ENCODE results near the gene ASCL2.
"Not testable (repeated sequence)": the region's sequence is repeated elsewhere in the genome, so short reads cannot be mapped to it uniquely, and the experiment has no call there.

The ASCL2 gene

GRCh38 chr11:2240834-2241233, 29.6 kb downstream of the ASCL2 start:
- Histone ChIP-seq H3K4me3 (ENCODE audit: low read length) (no peak overlapping the region), H3K36me3 (ENCODE audit: insufficient read depth, low read depth, low read length) (no peaks in the 10 kb centered on the region), H3K27ac (ENCODE audit: low read length) (no peak overlapping the region), H3K27me3 (ENCODE audit: insufficient read depth, low read length) (no peaks in the 10 kb centered on the region), H3K4me1 (ENCODE audit: insufficient read depth, low read length) (no peaks in the 10 kb centered on the region), H3K9me3 (ENCODE audit: insufficient read depth, low read depth, low read length) (peaks cover 2% of the 10 kb centered on the region; the same call in 1 of the 2 replicates), H3K9ac (ENCODE audit: low read depth, low read length) (no peak overlapping the region)

DNA sequence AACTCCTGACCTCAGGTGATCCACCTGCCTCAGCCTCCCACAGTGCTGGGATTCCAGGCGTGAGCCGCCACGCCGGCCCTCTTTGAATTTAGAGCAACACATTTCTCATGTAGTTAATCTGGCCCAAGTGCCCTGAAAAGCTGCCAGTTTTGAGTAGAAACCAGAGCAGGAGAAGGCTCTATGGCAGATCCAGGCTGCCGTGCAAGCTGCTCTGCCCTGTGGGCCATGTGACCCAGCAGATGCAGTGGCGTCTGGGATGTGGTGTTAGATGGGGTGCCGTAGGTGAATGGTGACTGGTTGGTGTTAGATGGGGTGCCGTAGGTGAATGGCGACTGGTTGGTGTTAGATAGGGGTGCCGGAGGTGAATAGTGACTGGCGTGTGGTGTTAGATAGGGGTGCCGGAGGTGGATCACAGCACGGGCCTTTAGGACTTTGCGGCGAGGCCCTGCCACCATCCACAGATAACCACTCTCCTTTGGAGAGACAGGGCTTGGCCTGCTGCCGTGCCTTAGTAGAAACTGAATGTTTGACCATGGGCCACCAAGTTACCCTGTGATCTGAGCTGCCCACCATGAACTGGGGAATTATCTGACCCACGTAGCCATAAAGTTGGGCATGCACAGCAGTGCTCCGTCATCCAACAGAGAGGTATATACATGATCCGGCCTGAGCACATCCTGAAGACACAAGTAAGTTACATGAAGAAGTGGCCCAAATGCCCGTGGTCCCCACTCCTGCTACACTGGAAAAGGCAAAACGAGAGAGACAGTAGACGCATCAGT, 32.7 kb downstream of the ASCL2 start:
- Histone ChIP-seq H3K4me1 (ENCODE audit: insufficient read depth, low read length) (0 out of 2 replicates have a peak, but pooled peaks cover 4% of the 10 kb centered on the region), H3K36me3 (ENCODE audit: insufficient read depth, low read depth, low read length) (no peaks in the 10 kb centered on the region), H3K9me3 (ENCODE audit: insufficient read depth, low read depth, low read length) (peaks cover under 1% of the 10 kb centered on the region; the same call in 1 of the 2 replicates), H3K27me3 (ENCODE audit: insufficient read depth, low read length) (no peaks in the 10 kb centered on the region; the same call in 1 of the 2 replicates), H3K9ac (ENCODE audit: low read depth, low read length) (no peak overlapping the region), H3K27ac (ENCODE audit: low read length) (no peak overlapping the region), H3K4me3 (ENCODE audit: low read length) (no peak overlapping the region)

DNA sequence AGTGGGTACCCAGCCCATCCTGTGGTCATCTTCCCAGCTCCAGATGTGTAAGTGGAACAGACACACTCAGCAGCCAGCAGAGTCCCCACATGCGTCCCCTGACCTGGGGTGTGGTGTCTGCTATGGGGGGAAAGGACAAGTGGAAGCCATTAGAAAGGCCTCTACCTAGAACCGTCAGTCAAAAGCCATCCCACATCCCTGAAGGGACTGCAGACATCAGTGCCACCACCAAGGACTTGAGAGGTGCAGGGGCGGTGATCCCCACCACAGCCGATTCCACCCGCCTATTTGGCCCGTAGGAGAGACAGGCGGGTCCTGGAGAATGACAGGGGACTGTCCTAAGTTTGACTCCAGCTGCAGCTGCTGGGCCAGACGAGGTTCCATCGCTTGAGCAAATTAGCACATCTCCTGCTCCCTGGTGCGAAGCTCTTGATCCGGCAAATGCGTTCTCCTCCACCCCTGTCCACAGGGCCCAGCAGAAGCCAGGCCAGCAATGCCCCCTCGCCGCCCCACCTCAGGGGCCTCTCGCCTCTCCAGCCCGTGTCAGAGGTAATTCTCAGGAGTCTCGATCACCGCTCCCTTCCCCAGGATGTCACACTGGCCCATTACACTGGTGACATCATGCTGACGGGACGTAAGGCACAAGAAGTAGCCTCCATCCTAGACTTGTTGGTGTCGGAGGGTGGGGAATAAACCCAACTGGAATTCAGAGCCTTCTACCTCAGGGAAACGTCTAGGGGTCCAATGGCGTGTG, 33.8 kb downstream of the ASCL2 start:
- H3K36me3 ChIP-seq (ENCODE audit: insufficient read depth, low read depth, low read length); H3K4me3 ChIP-seq (ENCODE audit: low read length); H3K4me1 ChIP-seq (ENCODE audit: insufficient read depth, low read length); H3K27me3 ChIP-seq (ENCODE audit: insufficient read depth, low read length); H3K9ac ChIP-seq (ENCODE audit: low read depth, low read length); H3K27ac ChIP-seq (ENCODE audit: low read length); H3K9me3 ChIP-seq (ENCODE audit: insufficient read depth, low read depth, low read length): not testable (repeated sequence)

DNA sequence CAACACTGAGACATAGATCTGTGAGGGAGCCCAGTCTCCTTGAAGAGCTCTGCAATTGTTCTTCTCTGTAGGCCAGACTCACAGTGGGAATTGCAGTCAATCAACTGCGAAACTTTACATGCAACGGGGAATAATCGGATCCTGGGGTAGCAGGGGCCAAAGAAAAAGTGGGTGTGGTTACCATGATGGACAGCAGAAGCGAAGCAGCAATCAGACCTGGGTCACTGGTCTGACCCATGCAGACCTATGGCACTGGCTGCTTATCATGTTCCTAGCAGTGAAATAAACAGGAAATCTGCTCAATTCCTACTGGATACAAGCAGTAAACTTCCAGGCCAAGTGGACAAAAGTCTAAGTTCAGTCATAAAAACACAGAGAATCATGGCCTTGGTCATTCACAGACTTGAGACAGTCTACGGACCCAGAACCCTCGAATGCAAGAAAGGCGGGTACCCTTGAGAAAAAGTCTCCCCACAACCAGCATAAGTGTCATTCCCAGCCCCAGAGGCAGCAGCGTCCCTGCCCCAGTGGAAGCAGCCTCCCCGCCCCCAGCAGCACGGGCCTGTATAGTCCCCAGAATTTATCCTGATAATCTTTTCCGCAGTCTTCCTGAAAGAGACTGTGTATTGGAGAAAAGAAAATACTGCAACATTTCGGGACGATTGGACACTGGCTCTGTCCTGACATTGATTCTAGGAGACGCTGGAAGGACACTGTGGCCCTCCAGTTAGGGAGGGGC, 34.6 kb downstream of the ASCL2 start:
- Histone ChIP-seq H3K4me1 (ENCODE audit: insufficient read depth, low read length) (0 out of 2 replicates have a peak, but pooled peaks cover 4% of the 10 kb centered on the region), H3K27me3 (ENCODE audit: insufficient read depth, low read length) (no peaks in the 10 kb centered on the region; the same call in 1 of the 2 replicates), H3K9ac (ENCODE audit: low read depth, low read length) (no peak overlapping the region), H3K36me3 (ENCODE audit: insufficient read depth, low read depth, low read length) (no peaks in the 10 kb centered on the region), H3K4me3 (ENCODE audit: low read length) (no peak overlapping the region), H3K27ac (ENCODE audit: low read length) (no peak overlapping the region), H3K9me3 (ENCODE audit: insufficient read depth, low read depth, low read length) (no peaks in the 10 kb centered on the region)

GRCh38 chr11:2234963-2235362, 35.4 kb downstream of the ASCL2 start:
- Histone ChIP-seq H3K4me3 (ENCODE audit: low read length) (no peak overlapping the region), H3K36me3 (ENCODE audit: insufficient read depth, low read depth, low read length) (no peaks in the 10 kb centered on the region), H3K4me1 (ENCODE audit: insufficient read depth, low read length) (0 out of 2 replicates have a peak, but pooled peaks cover 4% of the 10 kb centered on the region), H3K27me3 (ENCODE audit: insufficient read depth, low read length) (no peaks in the 10 kb centered on the region; the same call in none of the 2 replicates), H3K27ac (ENCODE audit: low read length) (no peak overlapping the region), H3K9ac (ENCODE audit: low read depth, low read length) (no peak overlapping the region), H3K9me3 (ENCODE audit: insufficient read depth, low read depth, low read length) (peaks cover 4% of the 10 kb centered on the region; the same call in 1 of the 2 replicates)

DNA sequence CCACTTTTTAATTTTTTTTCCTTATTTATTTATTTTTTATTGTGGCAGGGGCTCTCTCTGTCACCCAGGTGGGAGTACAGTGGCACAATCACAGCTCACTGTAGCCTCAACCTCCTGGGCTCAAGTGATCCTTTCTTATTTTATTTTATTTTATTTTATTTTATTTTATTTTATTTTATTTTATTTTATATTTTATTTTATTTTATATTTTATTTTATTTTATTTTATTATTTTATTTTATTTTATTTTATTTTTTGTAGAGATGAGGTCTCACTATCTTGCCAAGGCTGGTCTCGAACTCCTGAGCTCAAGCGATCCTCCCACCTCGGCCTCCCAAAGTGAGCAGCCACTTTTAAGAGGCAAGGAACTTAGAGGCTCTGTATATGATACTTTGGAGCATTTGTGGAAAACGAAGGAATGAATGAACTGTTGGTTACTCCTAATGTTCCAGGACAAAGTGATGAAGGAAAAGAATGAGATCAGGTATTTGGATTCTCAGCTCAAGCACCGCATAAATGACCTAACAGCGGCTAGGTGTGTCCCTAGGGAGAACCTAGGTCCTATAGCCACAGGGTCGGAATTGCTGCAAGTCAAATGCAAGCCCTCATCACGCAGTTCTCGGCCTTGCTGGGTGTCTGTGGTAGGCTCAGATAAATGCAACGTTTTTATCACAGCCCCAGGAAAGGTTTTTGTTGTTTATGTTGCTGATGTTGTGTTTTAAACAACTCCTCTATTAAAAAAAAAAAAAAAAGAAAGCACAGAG, 36.5 kb downstream of the ASCL2 start:
- no peak overlapping the region for H3K9ac ChIP-seq (ENCODE audit: low read depth, low read length)
- H3K4me3 ChIP-seq (ENCODE audit: low read length) = no peak overlapping the region
- no peaks in the 10 kb centered on the region; the same call in none of the 2 replicates for H3K27me3 ChIP-seq (ENCODE audit: insufficient read depth, low read length)
- no peak overlapping the region for H3K27ac ChIP-seq (ENCODE audit: low read length)
- no peaks in the 10 kb centered on the region for H3K36me3 ChIP-seq (ENCODE audit: insufficient read depth, low read depth, low read length)
- H3K9me3 ChIP-seq (ENCODE audit: insufficient read depth, low read depth, low read length) = peaks cover 4% of the 10 kb centered on the region; the same call in 1 of the 2 replicates
- 0 out of 2 replicates have a peak, but pooled peaks cover 4% of the 10 kb centered on the region for H3K4me1 ChIP-seq (ENCODE audit: insufficient read depth, low read length)

DNA sequence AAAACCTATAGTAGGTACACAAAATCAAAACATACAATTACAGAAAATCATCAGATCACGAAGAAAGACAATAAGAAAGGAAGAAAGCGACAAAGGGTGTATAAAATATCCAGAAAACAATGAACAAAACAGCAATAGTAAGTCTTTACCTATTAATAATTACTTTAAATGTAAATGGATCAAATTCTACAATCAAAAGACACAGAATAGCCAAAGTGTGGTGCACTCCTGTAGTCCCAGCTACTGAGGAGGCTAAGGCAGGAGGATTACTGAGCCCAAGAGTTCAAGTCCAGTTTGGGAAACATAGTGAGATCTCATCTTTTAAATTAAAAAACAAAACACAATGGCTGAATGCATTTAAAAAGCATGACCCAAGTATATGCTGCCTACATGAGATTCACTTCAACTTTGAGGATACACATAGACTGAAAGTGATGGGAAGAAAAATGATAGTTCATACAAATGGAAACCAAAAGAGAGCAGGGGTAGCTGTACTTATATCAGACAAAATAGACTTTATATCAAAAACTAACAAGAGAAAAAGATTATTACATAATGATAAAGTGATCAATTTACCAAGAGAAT, 40.6 kb downstream of the ASCL2 start:
- 0 out of 2 replicates have a peak, but pooled peaks cover 1% of the 10 kb centered on the region for H3K4me1 ChIP-seq (ENCODE audit: insufficient read depth, low read length)
- H3K36me3 ChIP-seq (ENCODE audit: insufficient read depth, low read depth, low read length) = no peaks in the 10 kb centered on the region
- no peaks in the 10 kb centered on the region; the same call in none of the 2 replicates for H3K27me3 ChIP-seq (ENCODE audit: insufficient read depth, low read length)
- H3K4me3 ChIP-seq (ENCODE audit: low read length) = no peak overlapping the region
- H3K27ac ChIP-seq (ENCODE audit: low read length) = no peak overlapping the region
- no peak overlapping the region for H3K9ac ChIP-seq (ENCODE audit: low read depth, low read length)
- peaks cover 4% of the 10 kb centered on the region; the same call in 1 of the 2 replicates for H3K9me3 ChIP-seq (ENCODE audit: insufficient read depth, low read depth, low read length)

DNA sequence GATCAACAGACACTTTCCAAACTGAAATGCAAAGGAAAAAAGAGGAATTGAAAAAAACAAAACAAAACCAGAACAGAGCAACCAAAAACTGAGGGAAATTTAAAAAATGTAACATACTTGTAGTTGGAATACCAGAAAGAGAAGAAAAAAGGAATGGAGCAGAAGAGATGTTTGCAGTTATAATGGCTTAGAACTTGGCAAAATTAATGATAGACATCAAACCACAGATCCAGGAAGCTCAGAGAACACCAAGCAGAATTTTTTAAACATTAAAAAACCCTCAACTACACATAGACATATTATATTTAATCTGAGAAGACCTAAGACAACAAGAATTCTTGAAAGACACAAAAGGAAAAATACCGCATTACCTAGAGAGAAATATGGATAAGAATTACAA, 46.1 kb downstream of the ASCL2 start:
- no peaks in the 10 kb centered on the region for H3K36me3 ChIP-seq (ENCODE audit: insufficient read depth, low read depth, low read length)
- peaks cover 20% of the 10 kb centered on the region for H3K27me3 ChIP-seq (ENCODE audit: insufficient read depth, low read length)
- peaks cover 8% of the 10 kb centered on the region; the same call in 1 of the 2 replicates for H3K4me1 ChIP-seq (ENCODE audit: insufficient read depth, low read length)
- H3K9ac ChIP-seq (ENCODE audit: low read depth, low read length) = no peak overlapping the region
- no peak overlapping the region for H3K27ac ChIP-seq (ENCODE audit: low read length)
- no peaks in the 10 kb centered on the region; the same call in 1 of the 2 replicates for H3K9me3 ChIP-seq (ENCODE audit: insufficient read depth, low read depth, low read length)
- no peak overlapping the region for H3K4me3 ChIP-seq (ENCODE audit: low read length)

- Histone ChIP-seq H3K4me1 (ENCODE audit: insufficient read depth, low read length) (peaks cover 8% of the 10 kb centered on the region; the same call in 1 of the 2 replicates), H3K27me3 (ENCODE audit: insufficient read depth, low read length) (peaks cover 20% of the 10 kb centered on the region), H3K4me3 (ENCODE audit: low read length) (no peak overlapping the region), H3K36me3 (ENCODE audit: insufficient read depth, low read depth, low read length) (no peaks in the 10 kb centered on the region), H3K9ac (ENCODE audit: low read depth, low read length) (no peak overlapping the region), H3K9me3 (ENCODE audit: insufficient read depth, low read depth, low read length) (no peaks in the 10 kb centered on the region), H3K27ac (ENCODE audit: low read length) (no peak overlapping the region)
These were observed 47.1 kb downstream of the ASCL2 start for GRCh38 chr11:2223153-2223794.

- Histone ChIP-seq H3K9me3 (ENCODE audit: insufficient read depth, low read depth, low read length) (no peaks in the 10 kb centered on the region), H3K4me1 (ENCODE audit: insufficient read depth, low read length) (peaks cover 8% of the 10 kb centered on the region; the same call in 1 of the 2 replicates), H3K36me3 (ENCODE audit: insufficient read depth, low read depth, low read length) (no peaks in the 10 kb centered on the region), H3K27me3 (ENCODE audit: insufficient read depth, low read length) (peaks cover 20% of the 10 kb centered on the region), H3K4me3 (ENCODE audit: low read length) (no peak overlapping the region), H3K9ac (ENCODE audit: low read depth, low read length) (no peak overlapping the region), H3K27ac (ENCODE audit: low read length) (no peak overlapping the region)
These were observed 47.9 kb downstream of the ASCL2 start for GRCh38 chr11:2222451-2222850.

Measured in iPS-20b (cell line).